Testis (tissue), 3 donors: ENCODE data around the gene SYK. TPM values are rescaled to one million over a fixed set of nuclear protein-coding genes. Genes with fewer than 3 reads are reported as not detected.

Source experiments
- DNase-seq: peaks from one replicate; pipeline ENCODE4 v3.0.0-alpha.2; 2019
- H3K27ac ChIP-seq, 2 donors: fragments of 200-600 bp; sonication (generic); one replicate each; pipeline ENCODE4 v1.5.1; 2019
- H3K27me3 ChIP-seq: fragments of 200-600 bp; sonication (generic); one replicate; pipeline ENCODE4 v1.5.1; 2019
- H3K36me3 ChIP-seq: fragments of 200-600 bp; sonication (generic); one replicate; pipeline ENCODE4 v1.5.1; 2017; ENCODE audit warnings: low read depth; ENCODE audit errors: missing control alignments
- H3K4me1 ChIP-seq: fragments of 200-600 bp; sonication (generic); one replicate; pipeline ENCODE4 v1.5.1; 2019
- H3K4me3 ChIP-seq, 2 donors: fragments of 200-600 bp; sonication (generic); one replicate each; pipeline ENCODE4 v1.5.1; 2017 to 2019
- H3K9me3 ChIP-seq: fragments of 200-600 bp; sonication (generic); one replicate; pipeline ENCODE4 v1.5.1; 2017
- CTCF ChIP-seq, 3 experiments: fragments of 450-650 bp in 2 of 3; fragments of 200-600 bp in 1 of 3; sonication (generic) in 1 of 3; IDR thresholded peaks; one replicate each; pipeline ENCODE4 v1.5.1; 2016 to 2019; ENCODE audit warnings: antibody characterized with exemption in 3 of 3, mild to moderate bottlenecking in 2 of 3, moderate library complexity in 1 of 3
- POLR2A ChIP-seq: fragments of 450-650 bp; IDR thresholded peaks from one replicate; pipeline ENCODE4 v1.6.1; 2017; ENCODE audit warnings: antibody characterized with exemption, mild to moderate bottlenecking, moderate library complexity
- WGBS, 2 donors: methylation state at CpG; one replicate each; pipeline ENCODE4 v1.1.5; 2018; 5-methylcytosine and 5-hydroxymethylcytosine counted together
- intact Hi-C: fragments of 100-400 bp; cut with DNase I; formaldehyde crosslinking; loops from one replicate; pipeline ENCODE4 v1.15.1; 2023; ENCODE audit warnings: low total_unique reads
- polyA plus RNA-seq: library from polyadenylated mRNA; stranded (reverse); fragments of 350-450 nt; fragmentation: Illumina TruSeq; extraction: RNeasy Lipid Tissue Mini Kit (QIAGEN cat#74804); gene quantifications from one replicate; pipeline ENCODE4 v1.2.3, GENCODE V29; 2014; ENCODE audit warnings: low read depth, low replicate concordance; ENCODE audit not compliant: insufficient read depth
- total RNA-seq, 2 donors: library from RNA; depleted of rRNA; stranded (reverse); fragments of >200 nt; gene quantifications; one replicate each; pipeline ENCODE4 v1.2.3, GENCODE V29; 2016

Gene SYK
- total and polyA plus RNA-seq, 3 donors from 2014 or later = 22.0 to 51.1 (median 30.8) TPM

DNA sequence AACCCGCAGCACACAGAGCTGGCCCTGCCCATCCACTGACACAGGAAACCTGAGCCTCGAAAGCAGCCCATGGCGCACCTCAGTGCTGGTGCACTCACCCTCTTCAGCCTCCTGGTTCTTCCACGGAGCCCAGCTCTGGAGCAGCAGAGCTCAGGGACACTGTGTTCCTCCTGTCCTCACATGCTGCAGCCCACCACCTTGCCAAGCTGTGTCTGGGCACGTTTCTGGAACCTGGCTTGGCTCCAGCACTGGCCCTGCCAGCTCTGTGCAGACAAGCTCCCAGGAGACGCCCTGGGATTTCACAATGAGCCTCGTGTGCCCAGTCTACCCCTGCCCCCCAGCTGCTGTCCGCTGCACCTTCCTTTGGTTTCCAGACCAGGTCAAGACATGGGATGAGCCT is 119.5 kb downstream of the SYK start:
- Histone ChIP-seq H3K27me3 (no peaks in the 10 kb centered on the region), H3K9me3 (no peaks in the 10 kb centered on the region), H3K4me1 (peaks cover 20% of the 10 kb centered on the region), H3K27ac (peak overlapping the region; percentile 8 to 84), H3K4me3 (no peak overlapping the region), H3K36me3 (no peaks in the 10 kb centered on the region)
- TF ChIP-seq CTCF (IDR thresholded peaks at IDR 0.05) (no peak), POLR2A (no peak)
- 32 to 65% methylated on average over 4 to 8 of the region's 8 CpGs for WGBS, 2 donors
- peak; percentile 84 for DNase-seq
- intact Hi-C loops = no loop called here

GRCh38 chr9:90921969-90922368 is 120.3 kb downstream of the SYK start:
- TF ChIP-seq POLR2A (no peak), CTCF (IDR thresholded peaks at IDR 0.05) (no peak)
- WGBS, 2 donors = 55 to 74% methylated on average over 7 of the region's 7 CpGs
- intact Hi-C loops = no loop called here
- no peaks in the 10 kb centered on the region for H3K27me3 ChIP-seq
- no peaks in the 10 kb centered on the region for H3K36me3 ChIP-seq
- no peak overlapping the region for H3K4me3 ChIP-seq
- H3K27ac ChIP-seq = peak overlapping the region in 1 of 2 donors; percentile 84
- H3K4me1 ChIP-seq = peaks cover 20% of the 10 kb centered on the region
- DNase-seq = peak; percentile 36
- no peaks in the 10 kb centered on the region for H3K9me3 ChIP-seq

DNA sequence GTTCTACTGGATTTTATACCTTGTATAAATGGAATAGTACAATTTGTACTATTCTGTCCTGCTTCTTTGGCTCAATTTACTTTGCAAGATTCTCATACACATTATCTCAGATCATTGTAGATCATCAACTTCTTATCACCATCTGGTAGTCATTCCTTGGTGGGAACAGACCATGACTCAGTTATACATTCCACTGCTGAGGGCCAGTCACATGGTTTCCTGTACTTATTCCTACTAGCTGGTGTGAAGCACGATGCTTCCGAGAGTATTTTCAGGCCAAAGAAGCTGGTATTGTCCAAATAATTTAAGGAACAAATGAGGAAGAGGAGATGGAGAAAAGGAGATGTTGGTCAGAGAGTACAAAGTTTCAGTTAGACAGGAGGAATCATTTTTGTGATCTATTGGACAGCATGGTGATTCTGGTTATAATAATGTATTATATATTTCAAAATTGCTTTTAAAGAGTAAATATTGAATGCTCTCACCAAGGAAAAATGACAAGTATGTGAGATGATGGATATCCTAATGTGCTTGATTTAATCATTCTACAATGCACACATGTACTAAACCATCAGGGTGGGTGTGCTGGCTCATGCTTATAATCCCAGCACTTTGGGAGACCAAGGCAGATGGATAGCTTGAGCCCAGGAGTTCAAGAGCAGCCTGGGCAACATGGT is 124.1 kb downstream of the SYK start:
- Histone ChIP-seq H3K4me1 (peaks cover 9% of the 10 kb centered on the region), H3K27ac (no peak overlapping the region), H3K36me3 (no peaks in the 10 kb centered on the region), H3K9me3 (no peaks in the 10 kb centered on the region), H3K4me3 (no peak overlapping the region), H3K27me3 (no peaks in the 10 kb centered on the region)
- TF ChIP-seq CTCF (IDR thresholded peaks at IDR 0.05) (no peak), POLR2A (no peak)
- intact Hi-C loops = no loop called here
- no peak for DNase-seq
- 48 to 50% methylated on average over 2 of the region's 2 CpGs for WGBS, 2 donors

DNA sequence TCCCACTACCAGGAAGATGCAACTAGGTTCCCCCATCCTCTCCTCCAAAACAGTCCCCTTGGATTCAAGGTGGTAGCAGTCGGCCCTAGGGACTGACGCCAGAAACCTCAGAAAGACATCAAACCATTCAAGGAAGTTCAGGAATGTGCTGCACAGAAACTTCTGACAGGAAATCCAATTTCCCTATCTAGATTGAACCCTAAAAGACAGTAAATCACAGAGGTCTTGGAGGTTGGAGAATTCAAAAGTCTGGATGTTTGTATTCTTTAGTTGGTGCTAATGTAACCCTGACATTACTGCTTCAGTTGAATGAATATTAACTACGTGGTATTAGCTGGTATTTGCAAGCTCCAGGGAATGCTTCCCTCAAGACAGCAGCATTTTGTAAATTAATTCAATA is 125.3 kb downstream of the SYK start:
- intact Hi-C loops = no loop called here
- no peaks in the 10 kb centered on the region for H3K27me3 ChIP-seq
- no peak for TF ChIP-seq POLR2A
- TF ChIP-seq CTCF (IDR thresholded peaks at IDR 0.05) = no peak
- H3K9me3 ChIP-seq = no peaks in the 10 kb centered on the region
- DNase-seq = no peak
- no peaks in the 10 kb centered on the region for H3K4me1 ChIP-seq
- no peak overlapping the region for H3K27ac ChIP-seq
- no peaks in the 10 kb centered on the region for H3K36me3 ChIP-seq
- 75 to 80% methylated on average over 3 of the region's 3 CpGs for WGBS, 2 donors
- no peak overlapping the region for H3K4me3 ChIP-seq

GRCh38 chr9:90927496-90927895 is 125.9 kb downstream of the SYK start:
- no peak for DNase-seq
- Histone ChIP-seq H3K36me3 (no peaks in the 10 kb centered on the region), H3K27ac (no peak overlapping the region), H3K27me3 (no peaks in the 10 kb centered on the region), H3K9me3 (no peaks in the 10 kb centered on the region), H3K4me3 (no peak overlapping the region), H3K4me1 (no peaks in the 10 kb centered on the region)
- intact Hi-C loops = no loop called here
- WGBS, 2 donors = 82 to 96% methylated on average over 5 to 6 of the region's 6 CpGs
- TF ChIP-seq CTCF (IDR thresholded peaks at IDR 0.05) (no peak), POLR2A (no peak)
